HG02938 (cell line): ENCODE data around the gene PALMD.

Source experiments
- ATAC-seq: cut with Tn5 transposase; IDR thresholded peaks from one replicate; pipeline ENCODE4 v1.9.1; 2021; ENCODE audit warnings: mild to moderate bottlenecking, moderate library complexity; ENCODE audit not compliant: unreplicated experiment

Gene PALMD, protein sequence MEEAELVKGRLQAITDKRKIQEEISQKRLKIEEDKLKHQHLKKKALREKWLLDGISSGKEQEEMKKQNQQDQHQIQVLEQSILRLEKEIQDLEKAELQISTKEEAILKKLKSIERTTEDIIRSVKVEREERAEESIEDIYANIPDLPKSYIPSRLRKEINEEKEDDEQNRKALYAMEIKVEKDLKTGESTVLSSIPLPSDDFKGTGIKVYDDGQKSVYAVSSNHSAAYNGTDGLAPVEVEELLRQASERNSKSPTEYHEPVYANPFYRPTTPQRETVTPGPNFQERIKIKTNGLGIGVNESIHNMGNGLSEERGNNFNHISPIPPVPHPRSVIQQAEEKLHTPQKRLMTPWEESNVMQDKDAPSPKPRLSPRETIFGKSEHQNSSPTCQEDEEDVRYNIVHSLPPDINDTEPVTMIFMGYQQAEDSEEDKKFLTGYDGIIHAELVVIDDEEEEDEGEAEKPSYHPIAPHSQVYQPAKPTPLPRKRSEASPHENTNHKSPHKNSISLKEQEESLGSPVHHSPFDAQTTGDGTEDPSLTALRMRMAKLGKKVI

DNA sequence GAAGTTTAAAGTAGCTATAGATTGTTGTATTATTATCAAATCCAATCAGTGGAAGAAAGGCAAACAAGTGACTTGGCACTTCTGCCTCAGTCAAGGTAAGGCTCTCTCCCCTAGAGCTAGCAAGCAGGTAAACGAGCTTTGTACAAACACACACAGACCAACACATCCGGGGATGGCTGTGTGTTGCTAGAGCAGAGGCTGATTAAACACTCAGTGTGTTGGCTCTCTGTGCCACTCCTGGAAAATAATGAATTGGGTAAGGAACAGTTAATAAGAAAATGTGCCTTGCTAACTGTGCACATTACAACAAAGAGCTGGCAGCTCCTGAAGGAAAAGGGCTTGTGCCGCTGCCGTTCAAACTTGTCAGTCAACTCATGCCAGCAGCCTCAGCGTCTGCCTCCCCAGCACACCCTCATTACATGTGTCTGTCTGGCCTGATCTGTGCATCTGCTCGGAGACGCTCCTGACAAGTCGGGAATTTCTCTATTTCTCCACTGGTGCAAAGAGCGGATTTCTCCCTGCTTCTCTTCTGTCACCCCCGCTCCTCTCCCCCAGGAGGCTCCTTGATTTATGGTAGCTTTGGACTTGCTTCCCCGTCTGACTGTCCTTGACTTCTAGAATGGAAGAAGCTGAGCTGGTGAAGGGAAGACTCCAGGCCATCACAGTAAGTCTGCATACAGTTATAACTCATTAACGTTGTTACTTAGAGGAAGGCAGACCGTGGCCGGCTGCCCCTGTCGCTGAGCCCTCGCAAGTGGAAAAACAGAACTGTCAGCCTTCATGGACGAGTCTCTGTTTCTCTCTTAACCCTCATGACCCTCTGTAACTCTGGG, at the start of gene PALMD:
TSS of gene PALMD (plus strand) at position 415 of the 833 bp plus-strand sequence. CDS start at position 620, 205 bp downstream.
- ATAC-seq: no peak

DNA sequence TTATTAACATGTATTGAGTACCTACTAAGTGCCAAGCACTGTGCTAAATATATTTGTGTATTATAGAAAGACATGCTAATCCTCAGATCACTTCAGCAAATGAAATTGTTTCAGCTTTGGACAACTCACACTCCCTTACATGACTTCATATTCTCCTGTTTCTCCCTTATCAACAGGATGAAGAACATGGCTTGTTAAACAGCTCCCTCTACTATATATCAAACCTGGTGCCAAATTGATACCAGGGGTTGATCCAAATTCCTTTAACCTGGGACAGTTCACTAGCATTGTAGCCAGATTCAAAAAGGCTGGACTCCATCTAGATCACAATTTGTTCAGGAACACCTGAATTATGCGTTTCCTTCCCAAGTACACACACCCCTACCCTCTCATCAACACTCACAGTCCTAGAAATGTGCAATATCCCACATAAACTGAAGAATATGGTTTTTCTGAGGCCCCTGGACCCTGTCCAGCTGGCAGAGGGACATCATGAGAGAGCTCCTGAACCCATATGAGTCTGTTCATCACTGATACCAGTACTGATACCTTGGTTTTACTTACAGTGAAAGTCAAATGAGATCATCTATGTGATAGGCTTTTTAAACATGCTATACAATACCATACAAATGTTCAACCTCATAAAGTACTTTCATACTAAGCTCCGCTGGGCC, 47.0 kb upstream of the PALMD start:
- no peak for ATAC-seq

DNA sequence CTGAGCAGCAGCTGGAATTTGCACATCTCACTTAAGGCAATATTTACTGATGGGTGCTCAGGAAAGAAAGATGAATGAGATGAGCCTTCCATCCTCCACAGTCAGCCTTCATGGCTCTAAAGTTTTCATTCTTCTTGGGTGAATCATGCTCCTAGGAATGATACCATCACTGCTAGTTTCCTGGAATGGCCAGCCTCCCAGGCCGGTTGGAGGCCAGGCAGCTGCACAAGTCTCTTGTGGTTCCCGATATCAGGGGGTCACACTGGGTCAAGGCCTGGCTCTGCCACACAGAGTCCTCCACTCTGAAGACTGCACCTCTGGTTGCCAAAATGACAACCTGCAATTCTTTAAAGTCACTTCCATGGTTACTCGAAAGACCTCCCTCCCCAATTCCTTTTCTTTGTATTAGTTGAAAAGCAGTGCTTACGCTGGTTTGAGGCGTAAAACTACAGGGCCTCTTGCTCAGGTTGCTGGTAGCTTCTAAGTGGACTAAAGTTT, 46.2 kb upstream of the PALMD start:
- ATAC-seq: no peak

DNA sequence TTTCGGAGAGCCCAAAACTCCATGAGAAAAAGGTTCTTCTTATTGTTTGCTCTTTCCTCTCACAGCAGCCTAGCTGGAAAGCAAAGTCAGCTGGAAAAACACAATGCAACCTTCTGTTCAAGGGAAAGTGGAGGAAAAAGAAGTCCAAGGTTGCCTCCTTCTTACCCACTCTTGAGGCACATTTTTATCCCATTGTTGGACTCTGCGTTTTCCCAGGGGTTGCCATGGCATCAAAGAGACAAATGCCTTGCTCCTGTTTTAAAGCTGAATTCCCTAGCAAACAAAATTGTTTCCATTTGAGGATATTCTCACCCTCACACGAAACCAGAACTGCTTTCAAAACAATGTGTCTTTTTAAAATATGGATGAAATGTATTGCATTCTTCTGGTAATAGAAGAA, 45.1 kb upstream of the PALMD start:
- no peak for ATAC-seq

DNA sequence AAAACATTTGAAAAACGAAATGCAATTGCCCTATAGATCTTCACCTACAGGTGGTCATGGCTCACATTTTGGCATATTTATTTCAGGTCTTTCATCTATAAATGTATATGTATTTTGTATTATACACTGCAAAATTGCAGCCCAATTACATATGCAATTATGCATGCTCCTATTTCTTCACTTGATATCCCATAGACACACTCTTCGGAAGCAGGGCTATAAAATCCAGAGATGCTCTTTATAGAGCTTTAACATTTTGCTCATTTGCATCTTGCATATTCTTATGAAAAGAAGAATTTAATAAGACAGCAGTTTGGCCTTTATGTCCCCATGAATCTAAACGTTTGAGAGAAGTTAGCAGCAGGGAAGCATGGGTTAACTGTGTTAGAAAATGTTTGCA, 44.7 kb upstream of the PALMD start:
- no peak for ATAC-seq

DNA sequence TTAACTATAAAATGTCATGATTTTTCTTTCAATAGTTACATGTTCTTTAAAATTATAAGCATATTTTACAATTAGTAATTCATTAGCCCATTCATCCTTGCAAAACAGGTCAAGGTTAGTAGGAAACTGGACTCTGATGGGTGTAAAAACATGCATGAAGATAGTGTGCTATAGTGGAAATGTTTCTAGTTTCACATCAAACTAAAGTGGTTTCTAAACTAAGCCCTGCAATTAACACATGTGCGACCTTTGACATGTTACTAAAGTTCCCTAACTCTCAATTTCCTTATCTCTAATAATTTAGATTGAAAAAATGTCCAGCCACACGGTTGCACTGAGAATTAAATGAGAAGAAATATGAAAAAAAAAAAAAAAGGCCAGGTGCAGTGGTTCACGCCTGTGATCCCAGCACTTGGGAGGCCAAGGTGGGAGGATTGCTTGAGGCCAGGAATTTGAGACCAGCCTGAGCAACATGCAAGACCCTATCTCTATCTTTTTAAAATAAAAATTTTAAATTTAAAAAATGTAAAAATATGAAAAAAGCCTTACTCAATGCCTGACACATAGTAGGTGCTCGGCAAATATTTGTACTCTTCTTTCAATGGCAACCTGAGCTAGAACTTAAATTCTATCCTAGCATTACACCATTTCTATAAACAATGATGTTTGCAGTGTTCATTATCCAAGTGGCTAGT, 44.1 kb upstream of the PALMD start:
- no peak for ATAC-seq

DNA sequence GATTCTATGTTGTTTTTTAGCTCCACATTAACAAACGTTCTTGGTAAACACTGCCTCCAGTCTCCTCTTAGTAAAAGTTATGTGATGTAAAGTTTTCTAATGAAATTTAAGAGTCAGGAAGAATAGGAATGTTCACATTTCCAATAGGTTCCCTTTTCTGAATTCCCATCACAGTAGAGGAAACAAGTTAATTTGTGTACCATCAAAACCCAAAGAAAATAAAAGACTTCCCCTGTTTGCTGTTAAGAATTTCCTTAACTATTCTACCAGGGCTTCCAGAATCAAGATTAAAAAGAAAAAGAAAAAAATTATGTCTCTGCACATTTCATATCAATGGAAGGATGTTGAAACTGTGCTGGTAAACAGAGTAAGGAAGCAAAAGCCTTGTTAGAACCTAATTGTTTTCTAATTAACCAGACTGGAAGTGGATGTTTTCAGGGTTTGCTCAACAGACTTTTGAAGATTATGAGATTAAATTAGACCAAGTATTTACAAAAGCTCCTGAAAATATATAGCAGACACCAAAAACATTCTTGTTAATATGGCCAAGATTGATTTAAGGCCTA, 43.4 kb upstream of the PALMD start:
- ATAC-seq: no peak

DNA sequence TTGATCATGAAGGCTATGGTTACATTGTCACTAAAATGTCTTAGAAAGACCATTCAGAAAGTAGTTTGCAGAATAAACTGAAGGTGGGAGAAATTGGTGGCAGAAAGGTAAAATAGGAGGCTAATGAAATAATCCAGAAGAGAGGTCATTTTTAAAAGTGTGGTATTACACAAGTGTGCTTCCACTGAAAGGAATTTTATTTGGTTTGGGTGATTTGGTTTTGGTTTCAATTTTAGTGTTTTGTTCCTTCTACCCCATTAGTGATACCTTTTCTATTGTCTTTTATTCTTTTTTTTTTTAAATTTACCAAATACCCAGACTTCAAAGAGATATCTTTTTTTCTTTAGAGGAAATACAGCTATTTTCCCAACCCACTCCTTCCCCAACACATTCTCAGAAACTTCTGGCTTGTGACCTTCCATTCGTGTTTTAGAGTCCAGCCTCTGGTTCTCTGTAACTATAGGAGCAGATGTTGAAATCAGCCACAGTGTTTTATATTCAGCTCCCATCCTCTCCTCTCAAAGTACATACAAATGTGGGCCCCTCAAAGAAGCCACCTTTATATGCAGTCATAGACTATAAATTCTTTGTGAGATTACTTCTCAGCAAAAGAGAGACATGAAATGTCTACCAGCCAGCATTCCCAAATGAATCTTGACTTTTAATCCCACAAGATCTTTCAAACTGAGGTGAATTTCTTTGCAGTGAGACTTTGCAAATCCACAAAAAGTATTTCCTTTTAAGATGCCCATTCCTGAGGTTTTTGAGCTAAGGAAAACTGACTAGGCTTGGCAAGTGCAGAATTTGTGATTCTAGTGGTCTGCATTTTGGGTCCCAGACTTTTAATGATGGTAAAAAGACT, 42.0 kb upstream of the PALMD start:
- no peak for ATAC-seq

DNA sequence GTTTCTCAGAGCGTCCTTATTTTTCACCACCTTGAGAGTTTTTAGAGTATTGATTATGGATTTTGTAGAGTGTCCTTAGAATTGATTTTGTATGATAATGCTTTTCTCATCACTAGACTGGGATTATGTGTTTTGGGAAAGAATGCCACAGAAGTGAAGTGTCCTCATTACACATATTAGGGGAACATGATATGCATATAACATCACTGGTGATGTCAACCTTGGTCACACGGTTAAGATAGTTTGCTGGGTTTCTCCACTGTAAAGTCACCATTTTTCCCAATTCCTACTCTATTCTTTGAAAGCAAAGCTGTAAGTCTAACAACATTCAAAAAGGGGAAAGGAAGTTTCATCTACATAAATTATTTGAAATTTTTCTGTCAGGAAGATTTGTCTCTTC, 39.6 kb upstream of the PALMD start:
- no peak for ATAC-seq

DNA sequence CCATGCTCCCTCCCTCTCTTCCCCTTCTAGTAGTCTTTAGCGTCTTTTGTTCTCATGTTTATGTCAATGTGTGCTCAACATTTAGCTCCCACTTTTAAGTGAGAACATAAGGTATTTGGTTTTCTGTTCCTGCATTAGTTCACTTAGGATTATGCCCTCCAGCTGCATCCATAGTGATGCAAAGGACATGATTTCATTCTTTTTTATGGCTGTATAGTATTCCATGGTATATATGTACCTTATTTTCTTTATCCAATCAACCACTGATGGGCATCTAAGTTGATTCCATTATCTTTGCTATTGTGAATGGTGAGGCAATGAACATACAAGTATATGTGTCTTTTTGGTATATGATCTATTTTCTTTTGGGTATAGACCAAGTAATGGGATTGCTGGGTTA, 38.3 kb upstream of the PALMD start:
- ATAC-seq: no peak

DNA sequence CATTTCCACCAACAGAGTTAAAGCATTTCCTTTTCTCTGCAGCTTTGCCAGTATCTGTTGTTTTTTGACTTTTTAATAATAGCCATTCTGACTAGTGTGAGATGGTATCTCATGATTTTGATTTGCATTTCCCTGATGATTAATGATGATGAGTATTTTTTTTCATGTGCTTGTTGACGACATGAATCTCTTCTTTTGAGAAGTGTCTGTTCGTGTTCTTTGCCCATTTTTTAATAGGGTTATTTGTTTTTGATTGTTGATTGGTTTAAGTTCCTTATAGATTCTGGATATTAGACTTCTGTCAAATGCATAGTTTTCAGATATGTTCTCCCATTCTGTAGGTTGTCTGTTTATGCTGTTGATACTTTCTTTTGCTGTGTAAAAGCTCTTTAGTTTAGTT, 37.9 kb upstream of the PALMD start:
- ATAC-seq: no peak

DNA sequence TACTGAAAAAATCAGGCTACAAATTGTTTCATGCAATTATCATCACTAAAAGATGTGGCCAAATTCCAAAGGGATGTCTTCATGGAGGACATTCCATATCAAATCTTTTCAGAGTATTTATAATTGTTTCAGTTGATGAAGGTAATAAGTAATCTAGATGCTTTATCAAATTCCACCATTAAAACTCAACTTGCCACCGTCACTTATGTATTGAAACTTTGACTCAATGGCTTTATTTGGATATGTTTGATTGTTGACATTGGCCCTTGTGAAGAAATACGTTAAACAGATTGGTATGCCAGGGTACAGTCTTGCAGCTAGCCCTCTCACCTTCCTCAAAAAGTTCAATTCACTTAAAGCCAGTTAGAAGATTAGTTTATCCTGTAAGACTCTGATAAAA, 32.2 kb upstream of the PALMD start:
- ATAC-seq: no peak

DNA sequence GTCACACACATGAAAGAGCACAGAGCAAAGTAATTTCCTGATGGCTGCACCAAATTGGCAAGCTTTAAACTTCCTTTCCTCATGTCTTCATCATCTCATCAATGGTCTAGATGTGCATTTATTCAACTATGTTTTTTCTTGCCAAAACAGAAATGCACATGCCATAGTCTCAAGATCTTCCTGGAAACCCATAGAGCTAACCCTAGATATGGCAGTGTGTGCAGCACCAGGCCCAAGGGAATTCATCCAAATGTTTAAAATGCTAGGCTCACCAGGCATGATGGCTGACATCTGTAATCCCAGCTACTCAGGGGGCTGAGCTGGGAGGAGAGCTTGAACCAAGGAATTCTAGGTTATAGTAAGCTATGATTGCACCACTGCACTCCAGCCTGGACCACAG, 31.2 kb upstream of the PALMD start:
- no peak for ATAC-seq

DNA sequence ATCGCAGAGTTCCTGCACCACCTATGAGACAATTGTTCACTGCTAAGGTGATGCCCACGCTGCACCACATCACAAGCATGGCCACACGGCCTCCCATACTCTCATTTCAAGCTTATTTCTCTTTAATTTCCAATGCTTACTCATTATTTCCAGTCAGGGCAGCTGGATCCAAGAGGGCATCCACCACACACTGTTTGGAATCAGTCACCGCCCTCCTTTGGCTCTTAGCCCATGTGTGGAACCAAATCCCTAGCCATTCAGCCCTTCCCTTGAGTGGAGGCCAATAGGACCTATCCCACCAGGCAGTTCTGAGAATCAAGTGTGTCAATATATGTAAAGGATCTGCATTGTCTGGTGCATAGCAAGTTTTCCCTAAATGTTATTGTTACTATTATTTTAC, 26.3 kb upstream of the PALMD start:
- no peak for ATAC-seq

DNA sequence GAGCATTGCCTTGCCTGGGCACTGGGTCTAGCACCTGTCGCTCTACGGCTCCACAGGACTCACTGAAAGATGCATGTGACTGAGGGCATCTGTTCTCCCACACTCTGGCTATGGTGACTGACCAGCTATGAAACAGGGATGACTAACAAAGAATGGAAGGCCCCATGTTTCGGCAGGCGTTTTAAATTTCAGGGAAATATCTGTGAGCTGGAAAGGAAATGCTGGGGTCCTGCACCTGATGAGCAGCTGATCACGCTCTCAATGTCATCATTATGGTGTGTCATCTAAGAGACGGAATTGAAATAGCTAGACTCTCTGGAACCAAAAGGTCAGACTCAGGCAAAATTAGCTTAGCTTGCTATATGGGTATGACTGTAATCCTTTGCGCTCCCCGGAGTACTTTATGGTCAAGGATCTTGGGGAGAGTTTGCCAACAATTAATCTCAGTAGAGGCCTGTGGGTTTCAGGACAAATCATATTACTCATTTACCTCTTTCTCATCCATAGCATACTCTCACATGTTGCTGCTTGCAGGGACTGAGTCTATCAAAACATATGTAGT, 24.5 kb upstream of the PALMD start:
- no peak for ATAC-seq

DNA sequence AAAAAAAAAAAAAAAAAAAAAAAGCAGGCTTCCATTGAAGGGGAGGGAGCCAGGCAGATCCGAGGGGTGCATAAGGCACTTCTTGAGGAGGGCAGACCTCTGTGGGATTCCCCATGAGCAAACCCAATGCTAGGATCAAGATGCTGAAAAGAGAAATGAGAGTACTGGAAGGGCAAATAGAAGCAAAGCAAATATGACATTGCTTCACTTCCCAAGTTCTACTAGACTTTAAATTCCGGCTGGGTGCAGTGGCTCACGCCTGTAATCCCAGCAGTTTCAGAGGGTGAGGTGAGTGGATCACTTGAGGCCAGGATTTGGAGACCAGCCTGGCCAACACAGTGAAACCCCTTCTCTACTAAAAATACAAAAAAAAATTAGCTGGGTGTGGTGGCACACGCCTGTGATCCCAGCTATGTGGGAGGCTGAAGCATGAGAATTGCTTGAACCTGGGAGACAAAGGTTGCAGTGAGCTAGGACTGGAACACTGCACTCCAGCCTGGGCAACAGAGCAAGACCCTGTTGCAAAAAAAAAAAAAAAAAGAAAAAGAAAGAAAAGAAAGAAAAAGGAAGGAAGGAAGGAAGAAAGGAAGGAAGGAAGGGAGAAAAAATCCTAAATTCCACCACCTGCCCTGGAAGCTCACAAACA, 23.1 kb upstream of the PALMD start:
- no peak for ATAC-seq

DNA sequence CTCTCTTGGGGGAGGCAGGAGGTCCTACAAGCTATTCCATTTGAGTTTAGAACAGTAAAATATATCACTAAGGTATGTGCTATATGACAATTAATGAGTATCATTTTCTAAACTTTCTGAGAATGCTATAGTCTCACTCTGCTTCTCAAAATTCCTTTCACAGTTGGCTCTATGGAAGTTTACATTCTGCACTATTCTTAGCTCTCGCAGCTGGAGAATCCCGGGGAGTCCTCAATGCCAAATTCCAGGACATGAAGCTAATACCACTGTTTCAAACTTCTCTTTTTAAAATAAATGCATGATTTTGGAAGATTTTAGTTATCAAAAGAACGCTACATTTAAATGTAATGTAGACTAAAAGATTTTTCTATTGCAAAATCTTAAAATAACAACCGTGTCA, 22.4 kb upstream of the PALMD start:
- no peak for ATAC-seq

DNA sequence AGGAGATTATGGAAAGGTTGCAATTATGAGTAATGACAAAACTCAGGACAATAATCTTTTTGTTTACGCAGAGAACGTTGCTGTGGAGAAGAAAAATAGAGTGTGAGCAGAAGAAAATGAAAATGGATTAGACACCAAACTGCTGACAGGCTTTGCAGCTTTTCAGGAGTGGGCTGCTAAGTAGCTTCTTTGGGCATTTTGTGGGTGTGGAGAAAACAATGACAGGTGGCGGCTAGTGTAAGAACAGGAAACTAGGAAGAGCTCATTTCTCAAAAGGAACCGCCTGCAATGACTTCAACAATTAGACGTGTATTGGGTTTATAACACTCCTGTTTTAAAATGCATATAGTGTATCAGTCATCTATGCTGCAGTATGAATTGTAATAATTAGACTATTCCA, 18.3 kb upstream of the PALMD start:
- no peak for ATAC-seq

DNA sequence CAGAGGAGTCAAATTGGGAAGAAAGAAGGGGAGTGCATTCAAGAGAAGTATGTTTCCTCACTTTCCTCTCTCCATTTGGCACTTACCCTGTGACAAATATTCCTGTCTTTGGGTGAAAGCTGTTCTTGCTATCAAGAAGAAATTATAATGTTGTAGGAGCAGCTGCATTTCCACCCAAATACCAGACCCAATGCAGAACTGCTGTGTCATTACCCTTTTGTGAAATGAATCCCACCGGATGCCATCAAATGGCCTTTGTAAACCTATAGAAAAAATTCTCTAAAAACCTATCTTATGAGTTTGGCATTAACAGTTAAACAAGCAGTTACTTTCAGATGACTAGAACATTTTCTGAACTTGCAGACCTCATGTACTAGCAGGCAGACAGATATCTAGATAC, 16.7 kb upstream of the PALMD start:
- no peak for ATAC-seq
